Endodermal cell (in vitro differentiated cells): ENCODE data around the gene SIAH3. TPM values are rescaled to one million over a fixed set of nuclear protein-coding genes. Genes with fewer than 3 reads are reported as not detected.
A peak's percentile ranks its signal among the peaks of the same experiment; 100 is the strongest.
"Not testable (repeated sequence)": the region's sequence is repeated elsewhere in the genome, so short reads cannot be mapped to it uniquely, and the experiment has no call there.

Source experiments
- DNase-seq: peaks from one replicate; pipeline ENCODE4 v3.0.0-alpha.2; 2017
- H3K27ac ChIP-seq: 2 replicates; pipeline ENCODE4 v1.5.1; 2013; ENCODE audit warnings: mild to moderate bottlenecking, low read depth, low read length, moderate library complexity
- H3K27me3 ChIP-seq: 2 replicates; pipeline ENCODE4 v1.6.1; 2013; ENCODE audit warnings: mild to moderate bottlenecking, low read length, moderate library complexity; ENCODE audit not compliant: insufficient read depth, control insufficient read depth, poor library complexity, severe bottlenecking
- H3K36me3 ChIP-seq: 2 replicates; pipeline ENCODE4 v1.7.0; 2013; ENCODE audit warnings: mild to moderate bottlenecking, low read length, moderate library complexity; ENCODE audit not compliant: control insufficient read depth, insufficient read depth
- H3K4me1 ChIP-seq: one replicate; pipeline ENCODE4 v1.7.0; 2013; ENCODE audit warnings: low read length; ENCODE audit not compliant: control insufficient read depth, insufficient read depth
- H3K4me3 ChIP-seq: 2 replicates; pipeline ENCODE4 v1.5.1; 2013; ENCODE audit warnings: mild to moderate bottlenecking, low read length, moderate library complexity
- H3K9ac ChIP-seq: 2 replicates; pipeline ENCODE4 v1.6.1; 2013; ENCODE audit warnings: mild to moderate bottlenecking, low read length, moderate library complexity; ENCODE audit not compliant: poor library complexity, severe bottlenecking; ENCODE audit errors: extremely low read depth
- H3K9me3 ChIP-seq: 2 replicates; pipeline ENCODE4 v1.6.1; 2013; ENCODE audit warnings: mild to moderate bottlenecking, low read length, moderate library complexity; ENCODE audit not compliant: control insufficient read depth
- H3K27ac Mint-ChIP-seq: 2 replicates; pipeline ENCODE4 v1.8.0; 2020; ENCODE audit warnings: mixed read lengths
- H3K27me3 Mint-ChIP-seq: 2 replicates; pipeline ENCODE4 v1.8.0; 2021; ENCODE audit warnings: mild to moderate bottlenecking, mixed read lengths; ENCODE audit not compliant: insufficient read depth
- H3K36me3 Mint-ChIP-seq: 2 replicates; pipeline ENCODE4 v1.8.0; 2020; ENCODE audit warnings: low read depth, mixed read lengths
- H3K4me1 Mint-ChIP-seq: 2 replicates; pipeline ENCODE4 v1.8.0; 2020; ENCODE audit warnings: mixed read lengths
- H3K4me3 Mint-ChIP-seq: 2 replicates; pipeline ENCODE4 v1.8.0; 2020; ENCODE audit warnings: mild to moderate bottlenecking, moderate library complexity, mixed read lengths
- H3K9me3 Mint-ChIP-seq: 2 replicates; pipeline ENCODE4 v1.8.0; 2020; ENCODE audit warnings: mild to moderate bottlenecking, mixed read lengths
- WGBS, 2 experiments: methylation state at CpG; one replicate each; pipeline versions ENCODE4 v1.1.5 to v1.1.7; 2013; ENCODE audit warnings: missing lambda C conversion rate in 2 of 2, mixed read lengths in 1 of 2; ENCODE audit not compliant: insufficient coverage in 1 of 2, insufficient read length in 1 of 2; 5-methylcytosine and 5-hydroxymethylcytosine counted together
- total RNA-seq, 2 donors: library from RNA; stranded (reverse); fragmentation: NEBNext Ultra II Directional in 1 of 2; extraction: Animal tissue kit (Norgen Biotek cat#: 25700) in 1 of 2; gene quantifications; 2 replicates in 1 of 2; 3 replicates in 1 of 2; pipeline ENCODE4 v1.2.1, GENCODE V29; 2021
- TF ChIP-seq, protein P1 (sequence below): fragments of 200-600 bp; sonication (generic); conservative IDR thresholded peaks from 2 replicates; pipeline ENCODE4 v1.5.0; 2021; ENCODE audit warnings: antibody characterized with exemption, mild to moderate bottlenecking

SIAH3 gene
- total RNA-seq, 2 donors from 2014 or later: not detected

DNA sequence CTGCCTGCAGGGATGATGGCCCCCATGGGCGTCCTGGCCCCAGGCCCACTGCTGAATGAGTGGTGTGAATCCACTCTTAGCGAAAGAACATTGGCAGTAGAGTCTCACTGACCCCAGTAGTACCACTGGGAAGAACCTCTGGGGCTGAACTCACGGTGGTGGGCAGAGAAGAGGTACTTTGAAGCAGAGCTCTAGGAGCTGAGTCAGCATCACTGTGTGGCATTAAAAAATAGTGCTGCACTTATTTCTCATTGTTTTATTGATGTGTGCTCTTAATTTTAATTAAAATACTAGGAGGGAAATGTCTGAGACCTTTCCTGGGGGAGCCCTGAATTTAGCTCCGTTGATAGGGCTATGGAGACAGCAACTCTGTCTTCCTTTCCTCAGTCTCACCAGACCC is 88.1 kb downstream of the SIAH3 start:
- Mint-ChIP-seq H3K9me3 (peaks cover 5% of the 10 kb centered on the region), H3K27me3 (peaks cover 5% of the 10 kb centered on the region), H3K36me3 (no peaks in the 10 kb centered on the region), H3K27ac (no peak overlapping the region), H3K4me3 (no peak overlapping the region), H3K4me1 (peaks cover 17% of the 10 kb centered on the region)
- Histone ChIP-seq H3K36me3 (no peaks in the 10 kb centered on the region), H3K27me3 (no peaks in the 10 kb centered on the region), H3K9me3 (peaks cover 1% of the 10 kb centered on the region), H3K4me3 (no peak overlapping the region), H3K4me1 (peaks cover 9% of the 10 kb centered on the region), H3K9ac (no peak overlapping the region), H3K27ac (no peak overlapping the region)
- WGBS, 2 experiments: 89 to 97% methylated on average over 4 of the region's 4 CpGs
- TF ChIP-seq, protein P1, sequence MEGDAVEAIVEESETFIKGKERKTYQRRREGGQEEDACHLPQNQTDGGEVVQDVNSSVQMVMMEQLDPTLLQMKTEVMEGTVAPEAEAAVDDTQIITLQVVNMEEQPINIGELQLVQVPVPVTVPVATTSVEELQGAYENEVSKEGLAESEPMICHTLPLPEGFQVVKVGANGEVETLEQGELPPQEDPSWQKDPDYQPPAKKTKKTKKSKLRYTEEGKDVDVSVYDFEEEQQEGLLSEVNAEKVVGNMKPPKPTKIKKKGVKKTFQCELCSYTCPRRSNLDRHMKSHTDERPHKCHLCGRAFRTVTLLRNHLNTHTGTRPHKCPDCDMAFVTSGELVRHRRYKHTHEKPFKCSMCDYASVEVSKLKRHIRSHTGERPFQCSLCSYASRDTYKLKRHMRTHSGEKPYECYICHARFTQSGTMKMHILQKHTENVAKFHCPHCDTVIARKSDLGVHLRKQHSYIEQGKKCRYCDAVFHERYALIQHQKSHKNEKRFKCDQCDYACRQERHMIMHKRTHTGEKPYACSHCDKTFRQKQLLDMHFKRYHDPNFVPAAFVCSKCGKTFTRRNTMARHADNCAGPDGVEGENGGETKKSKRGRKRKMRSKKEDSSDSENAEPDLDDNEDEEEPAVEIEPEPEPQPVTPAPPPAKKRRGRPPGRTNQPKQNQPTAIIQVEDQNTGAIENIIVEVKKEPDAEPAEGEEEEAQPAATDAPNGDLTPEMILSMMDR: no peak
- no peak for DNase-seq

DNA sequence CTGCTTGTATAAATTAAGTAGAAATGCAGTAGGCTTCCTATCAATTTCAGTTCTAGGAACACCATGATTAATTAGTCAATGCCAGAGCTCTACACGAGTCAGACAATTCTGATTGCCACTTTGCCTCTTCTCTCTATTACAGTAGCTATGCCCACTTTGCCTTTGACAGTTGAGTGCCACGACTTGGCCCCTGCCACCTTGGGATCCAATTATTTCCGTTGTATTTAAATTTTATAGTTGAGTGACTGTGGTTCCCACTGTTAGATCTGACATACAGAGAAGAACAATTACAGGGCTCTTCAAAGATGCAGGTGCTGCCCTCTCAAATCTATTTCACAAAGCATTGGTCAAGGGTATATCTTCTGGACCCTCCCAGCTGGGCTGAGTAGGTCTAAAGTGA is 94.0 kb downstream of the SIAH3 start:
- not testable (repeated sequence) for H3K27me3 Mint-ChIP-seq, H3K36me3 Mint-ChIP-seq, DNase-seq, H3K4me3 ChIP-seq, H3K36me3 ChIP-seq, H3K4me3 Mint-ChIP-seq, H3K4me1 Mint-ChIP-seq, H3K4me1 ChIP-seq, H3K27ac Mint-ChIP-seq, H3K9ac ChIP-seq, H3K27ac ChIP-seq, H3K27me3 ChIP-seq
- H3K9me3 ChIP-seq: peaks cover 34% of the 10 kb centered on the region
- peaks cover 54% of the 10 kb centered on the region for H3K9me3 Mint-ChIP-seq
- WGBS, 2 experiments: 79 to 100% methylated on average over 2 to 3 of the region's 3 CpGs

DNA sequence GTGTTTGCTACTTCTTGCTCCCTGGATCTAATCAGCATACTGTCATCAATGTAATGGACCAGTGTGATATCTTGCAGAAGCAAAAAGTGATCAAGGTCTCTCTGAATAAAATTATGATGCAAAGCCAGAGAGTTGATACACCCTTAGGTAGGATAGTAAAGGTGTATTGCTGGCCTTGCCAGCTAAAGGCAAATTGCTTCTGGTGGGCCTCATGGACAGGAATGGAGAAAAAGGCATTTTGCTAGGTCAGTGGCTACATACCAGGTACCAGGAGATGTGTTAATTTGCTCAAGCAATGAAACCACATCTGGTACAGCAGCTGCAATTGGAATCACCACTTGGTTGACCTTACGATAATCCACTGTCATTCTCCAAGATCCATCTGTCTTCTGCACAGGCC is 95.1 kb downstream of the SIAH3 start:
- not testable (repeated sequence) for H3K36me3 ChIP-seq, H3K4me1 Mint-ChIP-seq, H3K4me3 Mint-ChIP-seq, H3K4me3 ChIP-seq, DNase-seq, H3K4me1 ChIP-seq, H3K27ac Mint-ChIP-seq, H3K27me3 Mint-ChIP-seq, H3K27me3 ChIP-seq, H3K27ac ChIP-seq, H3K36me3 Mint-ChIP-seq, H3K9ac ChIP-seq
- WGBS, 2 experiments: 100% methylated on average over 1 of the region's 1 CpG
- peaks cover 55% of the 10 kb centered on the region for H3K9me3 Mint-ChIP-seq
- peaks cover 42% of the 10 kb centered on the region for H3K9me3 ChIP-seq

DNA sequence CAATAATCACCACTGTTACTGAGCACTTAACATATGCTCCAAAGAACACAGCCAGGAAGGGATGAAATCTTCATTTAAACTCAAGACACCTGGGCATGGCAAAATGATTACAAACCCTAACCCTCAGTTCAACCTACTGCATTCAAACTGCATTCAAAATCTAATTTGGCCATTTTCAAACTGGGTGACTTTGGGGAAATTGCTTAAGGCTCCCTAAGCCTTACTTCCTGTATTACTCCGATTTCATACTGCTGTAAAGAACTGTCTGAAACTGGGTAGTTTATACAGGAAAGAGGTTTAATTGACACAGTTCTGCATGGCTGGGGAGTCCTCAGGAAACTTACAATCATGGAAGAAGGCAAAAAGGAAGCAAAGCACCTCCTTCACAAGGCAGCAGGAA is 99.0 kb downstream of the SIAH3 start:
- H3K4me3 Mint-ChIP-seq: no peak overlapping the region
- H3K9me3 Mint-ChIP-seq: peaks cover 42% of the 10 kb centered on the region
- TF ChIP-seq, protein P1: no peak

More for the DNA sequence above, 99.0 kb downstream of the SIAH3 start:
- H3K4me3 ChIP-seq: peak overlapping the region; percentile 46
- H3K27ac ChIP-seq: no peak overlapping the region
- Mint-ChIP-seq H3K36me3 (peaks cover 1% of the 10 kb centered on the region), H3K27ac (no peak overlapping the region), H3K4me1 (peaks cover 39% of the 10 kb centered on the region), H3K27me3 (peaks cover 16% of the 10 kb centered on the region)
- DNase-seq: no peak
- no peaks in the 10 kb centered on the region for H3K36me3 ChIP-seq
- peaks cover 9% of the 10 kb centered on the region for H3K4me1 ChIP-seq
- H3K27me3 ChIP-seq: no peaks in the 10 kb centered on the region
- H3K9me3 ChIP-seq: peaks cover 36% of the 10 kb centered on the region
- H3K9ac ChIP-seq: no peak overlapping the region
- 100% methylated on average over 1 of the region's 1 CpG; no CpG with 5 or more reads in 1 of the 2 experiments for WGBS, 2 experiments
